Right renal pelvis (tissue), 4 donors: ENCODE data around the gene OTUB1. TPM values are rescaled to one million over a fixed set of nuclear protein-coding genes. Genes with fewer than 3 reads are reported as not detected.

ENCODE experiments used
- DNase-seq, 4 donors: peaks; one replicate each; pipeline ENCODE4 v3.0.0-alpha.2; 2013; ENCODE audit warnings: low read depth in 4 of 4, low spot score in 3 of 4, missing footprints in 1 of 4
- polyA plus RNA-seq, 4 donors: library from polyadenylated mRNA; unstranded; fragments of 120-200 nt; gene quantifications; one replicate each; pipeline ENCODE4 v1.2.1, GENCODE V29; 2013; ENCODE audit not compliant: insufficient read length in 4 of 4

Gene OTUB1
- polyA plus RNA-seq, 4 donors, result 102 to 109 (median 106) TPM

DNA sequence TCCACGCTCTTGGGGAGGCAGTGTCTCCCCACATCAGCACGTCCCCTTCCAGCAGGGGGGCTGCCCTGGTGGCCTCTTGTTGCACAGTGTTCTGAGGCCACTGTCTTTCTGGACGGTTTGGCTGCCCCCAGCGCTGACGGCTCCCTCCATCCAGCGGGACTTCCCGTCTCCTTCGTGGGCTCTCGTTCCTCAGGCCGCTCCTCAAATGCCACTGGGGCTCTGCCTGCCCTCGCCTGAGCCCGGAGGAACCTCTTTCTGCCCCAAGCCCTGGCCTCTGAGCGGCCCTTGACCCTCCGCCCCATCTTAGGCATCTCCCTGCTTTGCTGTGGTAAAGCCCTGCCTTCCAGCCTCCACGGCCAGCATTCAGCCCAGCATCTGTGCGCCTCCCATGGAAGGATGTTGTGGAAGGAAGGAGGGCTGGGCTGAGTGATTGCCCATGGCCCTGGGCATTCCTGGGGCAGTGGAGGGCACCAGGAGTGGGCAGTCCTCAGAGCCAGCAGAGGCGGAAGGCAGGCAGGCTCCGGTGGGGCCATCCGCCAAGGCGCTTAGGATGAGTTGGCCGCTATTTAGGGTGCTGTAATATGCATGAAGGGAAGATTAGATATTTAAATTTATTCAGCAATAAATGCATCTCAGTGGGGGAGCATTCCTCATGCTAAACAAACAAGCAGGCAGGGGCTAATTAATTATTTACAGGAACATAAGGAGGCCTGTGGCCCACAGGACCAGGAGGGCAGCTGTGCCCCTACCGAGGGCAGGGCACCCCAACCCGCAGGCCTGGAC is 17.8 kb downstream of the OTUB1 start:
- no peak for DNase-seq

DNA sequence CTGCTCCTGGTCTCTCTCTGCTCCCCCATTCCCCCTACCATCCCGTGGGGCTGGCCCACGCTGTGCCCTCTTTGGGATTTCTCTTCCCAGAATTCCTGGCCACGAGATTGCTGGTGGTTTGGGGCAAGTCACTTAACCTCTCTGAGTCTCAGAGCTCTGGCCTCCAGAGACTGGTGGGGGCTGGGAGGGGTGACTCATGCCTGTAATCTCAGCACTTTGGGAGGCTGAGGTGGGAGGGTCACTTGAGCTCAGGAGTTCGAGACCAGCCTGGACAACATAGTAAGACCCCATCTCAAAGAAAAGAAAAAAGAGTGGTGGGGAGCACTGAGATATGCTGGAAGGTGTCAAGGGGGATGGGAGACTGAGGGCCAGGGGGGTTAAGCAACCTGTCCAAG is 18.3 kb downstream of the OTUB1 start:
- DNase-seq, result no peak

DNA sequence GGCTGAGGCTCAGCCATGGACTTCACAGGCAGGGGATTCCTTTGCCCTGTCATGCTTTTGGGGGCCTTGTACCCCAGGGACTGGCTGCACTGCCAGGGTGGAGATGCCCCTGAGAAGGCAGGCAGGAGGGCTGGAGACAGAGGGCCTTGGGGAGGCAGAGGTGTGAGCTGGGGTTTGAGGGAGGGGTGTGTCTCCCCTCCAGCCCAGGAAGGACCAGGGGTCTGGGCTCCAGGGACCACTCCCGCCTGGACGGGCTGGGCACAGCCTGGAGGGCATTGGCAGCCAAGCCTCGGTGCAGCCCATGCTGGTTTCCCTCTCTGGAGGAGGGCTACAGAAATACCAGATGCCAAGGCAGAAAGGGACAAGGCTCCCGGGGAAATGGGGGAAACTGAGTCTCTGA is 19.5 kb downstream of the OTUB1 start:
- no peak for DNase-seq

DNA sequence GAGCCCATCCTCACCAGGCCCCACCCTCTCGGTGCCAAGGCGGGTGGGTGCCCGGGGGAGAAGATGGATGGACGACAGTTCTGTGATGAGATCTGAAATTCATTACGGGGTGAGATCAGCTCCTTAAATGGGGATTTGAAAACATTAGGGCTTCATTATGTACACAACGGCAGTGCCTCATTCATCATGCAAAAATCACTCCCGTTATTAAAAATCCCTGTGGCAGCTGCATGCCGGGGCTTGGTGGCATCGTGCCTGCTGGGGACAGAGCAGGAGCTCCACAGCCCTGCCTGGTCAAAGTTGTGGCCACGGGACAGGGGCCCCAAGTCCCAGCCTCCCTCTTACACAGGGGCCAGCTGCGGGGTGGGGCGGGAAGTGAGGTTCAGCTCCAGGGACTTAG is 20.2 kb downstream of the OTUB1 start:
- DNase-seq, result no peak

DNA sequence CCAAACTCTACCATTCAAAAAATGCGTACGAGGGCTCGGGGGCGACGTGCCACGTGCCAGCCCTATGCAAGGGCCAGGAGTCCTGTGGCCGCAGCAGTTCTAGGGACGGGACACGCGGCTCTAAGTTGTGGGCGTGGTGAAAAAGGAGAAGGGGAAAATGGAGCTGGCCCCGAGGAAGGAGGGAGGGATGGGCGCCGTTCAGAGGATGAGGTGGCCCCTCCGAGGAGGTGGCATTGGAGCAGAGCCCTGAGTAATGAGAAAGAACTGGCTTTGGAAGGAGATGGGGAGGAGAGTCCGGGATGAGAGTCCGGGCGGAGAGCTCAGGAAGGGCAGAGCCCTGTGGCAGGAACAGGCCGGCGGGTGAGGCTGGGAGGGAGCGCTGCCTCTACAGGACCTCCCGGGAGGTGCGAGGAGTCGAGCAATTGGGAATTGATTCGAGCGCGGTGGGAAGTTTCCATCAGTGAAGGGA is 21.0 kb downstream of the OTUB1 start:
- no peak for DNase-seq

DNA sequence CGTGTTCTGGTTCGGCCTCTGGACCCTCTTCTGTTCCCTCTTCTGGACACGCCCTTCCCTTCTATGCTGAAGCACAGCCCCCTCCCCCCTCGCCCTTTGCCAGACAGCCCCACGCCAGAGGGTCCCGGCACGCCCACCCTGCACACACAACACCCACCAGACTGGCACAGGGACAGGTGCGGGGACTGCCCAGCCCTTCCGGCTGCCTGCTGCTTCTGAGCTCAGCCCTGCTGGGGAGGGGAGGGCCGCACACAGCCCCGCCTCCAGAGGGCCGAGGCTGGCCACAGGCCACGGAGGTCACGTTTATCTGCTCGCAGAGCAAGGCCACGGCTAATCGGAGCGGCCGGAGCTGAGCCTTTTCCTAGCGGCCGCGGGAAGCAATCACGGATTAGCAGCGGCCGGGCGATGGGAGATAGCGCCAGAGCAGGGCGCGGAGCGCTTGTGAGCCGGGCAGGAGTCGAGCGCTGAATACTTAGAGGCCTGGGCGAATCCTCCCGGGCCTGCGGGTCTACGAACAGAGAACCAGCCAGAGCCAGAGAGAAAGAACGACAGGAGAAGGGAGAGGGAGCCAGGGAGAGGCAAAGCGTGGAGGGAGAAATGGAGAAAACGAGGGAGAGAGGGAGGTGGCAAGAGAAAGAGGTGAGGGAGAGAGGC is 21.5 kb downstream of the OTUB1 start:
- no peak for DNase-seq

DNA sequence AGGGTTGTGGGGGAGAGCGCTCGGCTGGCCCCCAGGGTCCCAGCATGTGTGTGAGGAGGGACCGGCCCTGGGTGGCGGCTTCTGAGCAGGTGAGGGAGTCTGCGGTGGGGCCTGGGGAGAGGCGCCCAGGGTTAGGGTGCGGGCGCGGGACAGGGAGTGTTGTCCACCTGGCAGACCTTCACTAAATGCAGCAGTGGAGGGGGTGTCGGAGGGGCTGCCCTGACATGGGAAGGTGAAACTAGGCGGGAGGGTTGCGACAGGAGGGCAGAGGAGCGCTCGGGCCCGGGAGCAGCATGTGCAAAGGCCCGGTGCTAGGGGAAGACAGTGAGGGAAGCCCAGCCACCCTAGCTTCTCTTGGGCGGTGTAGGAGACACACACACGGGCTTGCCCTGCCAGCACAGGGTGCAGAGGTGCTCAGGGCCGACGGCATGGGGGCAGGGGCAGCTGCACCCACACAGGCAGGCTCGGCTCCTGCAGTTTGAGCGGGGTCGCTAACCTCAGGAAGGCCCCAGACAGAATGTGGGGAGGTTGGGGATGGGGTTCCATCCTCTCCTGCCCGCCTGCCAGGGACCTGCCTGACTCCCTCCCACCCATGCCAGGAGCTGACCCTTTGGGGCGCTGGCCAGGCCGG is 22.2 kb downstream of the OTUB1 start:
- no peak for DNase-seq

DNA sequence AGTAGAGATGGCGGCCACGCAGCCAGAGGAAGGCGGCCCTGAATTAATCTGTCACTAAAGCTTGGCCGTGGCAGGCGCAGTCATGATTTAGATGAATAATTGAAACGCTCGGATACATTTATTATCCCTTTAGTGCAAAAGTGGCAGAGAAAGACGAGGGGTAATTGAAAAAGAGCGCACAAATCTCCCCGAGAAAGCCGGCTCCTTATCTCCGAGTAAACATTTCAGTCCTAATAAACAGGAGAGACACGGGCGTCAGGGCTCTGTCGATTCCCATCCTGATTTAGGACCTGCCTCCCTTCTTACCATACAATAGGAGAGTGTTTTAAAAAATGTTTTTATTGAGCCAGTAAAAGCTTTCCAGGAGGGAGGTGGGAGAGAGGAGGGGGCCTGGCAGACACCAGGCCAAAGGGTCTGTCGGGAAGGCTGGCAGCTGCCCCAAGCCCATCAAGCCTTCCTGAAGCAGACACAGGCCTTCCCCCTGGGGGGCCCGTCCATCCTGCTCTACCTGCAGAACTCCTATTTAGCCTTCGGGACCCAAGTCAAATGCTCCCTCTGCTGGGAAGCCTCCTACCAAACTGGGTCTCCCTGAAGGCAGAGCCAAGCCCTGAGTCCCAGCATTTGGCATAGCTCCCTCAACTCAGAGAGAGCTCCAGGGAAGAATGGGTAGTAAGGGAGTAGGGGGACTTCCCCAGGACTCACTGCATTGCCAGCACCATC is 22.8 kb downstream of the OTUB1 start:
- DNase-seq, result no peak

DNA sequence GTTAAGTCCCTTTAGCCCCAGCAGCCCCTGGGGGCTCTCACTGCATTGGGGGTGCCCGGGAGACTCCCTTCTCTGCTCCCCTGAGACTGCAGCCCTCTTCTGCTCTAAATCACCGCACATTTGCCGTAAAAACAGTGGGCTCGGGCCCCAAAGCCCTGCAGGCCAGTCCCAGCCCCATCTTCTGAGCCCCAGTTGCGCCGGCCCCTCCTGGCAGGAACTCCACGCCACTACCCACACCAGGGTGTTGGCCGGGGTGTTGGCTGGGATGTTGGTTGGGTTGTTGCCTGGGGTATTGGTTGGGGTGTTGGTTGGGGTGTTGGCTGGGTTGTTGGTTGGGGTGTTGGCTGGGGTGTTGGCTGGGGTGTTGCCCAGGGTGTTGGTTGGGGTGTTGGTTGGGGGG is 23.5 kb downstream of the OTUB1 start:
- DNase-seq, result no peak

DNA sequence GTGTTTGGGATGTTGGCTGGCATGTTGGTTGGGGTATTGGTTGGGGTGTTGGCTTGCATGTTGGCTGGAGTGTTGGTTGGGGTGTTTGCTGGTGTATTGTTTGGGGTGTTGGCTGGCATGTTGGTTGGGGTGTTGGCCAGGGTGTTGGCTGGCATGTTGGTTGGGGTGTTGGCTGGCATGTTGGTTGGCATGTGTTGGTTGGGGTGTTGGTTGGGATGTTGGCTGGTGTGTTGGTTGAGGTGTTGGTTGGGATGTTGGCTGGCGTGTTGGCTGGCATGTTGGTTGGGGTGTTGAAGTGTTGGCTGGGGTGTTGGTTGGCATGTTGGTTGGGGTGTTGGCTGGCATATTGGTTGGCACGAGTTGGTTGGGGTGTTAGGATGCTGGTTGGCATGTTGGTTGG is 24.5 kb downstream of the OTUB1 start:
- no peak for DNase-seq

DNA sequence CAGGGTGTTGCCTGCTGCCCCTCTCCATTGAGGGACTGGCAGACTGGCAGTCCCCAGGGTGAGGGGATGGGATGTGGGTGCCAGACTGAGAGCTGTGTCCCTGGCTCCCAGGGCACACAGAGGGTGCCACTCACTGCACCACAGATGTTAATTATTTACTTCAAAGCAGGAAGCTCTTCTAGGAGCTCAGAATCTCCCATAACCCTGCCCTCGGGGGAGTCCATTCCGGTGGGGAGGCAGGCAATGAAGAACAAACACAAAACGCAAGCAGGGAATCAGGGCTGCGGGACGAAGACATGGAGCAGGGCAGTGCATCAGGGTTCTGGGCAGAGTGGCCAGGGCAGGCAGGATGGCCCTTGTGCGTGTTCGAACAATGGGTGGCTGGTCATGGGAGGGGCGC is 25.1 kb downstream of the OTUB1 start:
- DNase-seq, result no peak

DNA sequence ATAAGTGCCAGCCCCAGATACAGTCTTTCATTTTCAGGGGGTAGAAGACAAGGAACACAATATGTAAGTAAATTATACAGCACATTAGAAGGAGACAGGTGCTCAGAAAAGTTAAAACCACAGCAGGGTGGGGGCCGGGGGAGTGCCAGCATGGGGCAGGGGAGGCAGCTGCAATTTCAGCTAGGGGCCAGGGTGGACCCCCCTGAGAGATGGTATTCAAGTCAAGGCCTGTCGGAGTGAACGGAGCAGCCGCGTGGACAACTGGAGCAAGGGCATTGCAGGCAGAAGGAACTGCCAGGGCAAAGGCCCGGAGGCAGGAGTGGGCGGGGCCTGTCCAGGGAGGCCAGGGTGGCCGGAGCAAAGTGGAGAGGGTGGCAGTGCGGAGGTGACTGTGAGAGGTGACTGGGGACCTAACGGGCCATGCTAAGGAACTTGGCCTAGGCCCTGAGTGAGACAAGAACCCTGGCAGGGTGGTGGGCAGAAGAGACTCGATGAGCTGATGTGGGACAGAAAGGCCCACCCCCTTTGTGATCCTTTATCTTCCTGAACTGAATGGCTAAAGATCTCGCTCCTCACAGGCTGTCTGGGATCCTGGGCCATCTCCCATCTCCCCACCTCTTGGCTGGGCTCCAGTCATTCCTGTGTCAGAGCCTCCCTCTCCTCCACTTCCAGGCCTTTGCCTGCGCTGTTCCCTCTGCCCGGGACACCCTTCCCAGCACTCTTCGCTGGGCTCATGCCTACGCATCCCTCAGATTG is 27.1 kb downstream of the OTUB1 start:
- no peak for DNase-seq

DNA sequence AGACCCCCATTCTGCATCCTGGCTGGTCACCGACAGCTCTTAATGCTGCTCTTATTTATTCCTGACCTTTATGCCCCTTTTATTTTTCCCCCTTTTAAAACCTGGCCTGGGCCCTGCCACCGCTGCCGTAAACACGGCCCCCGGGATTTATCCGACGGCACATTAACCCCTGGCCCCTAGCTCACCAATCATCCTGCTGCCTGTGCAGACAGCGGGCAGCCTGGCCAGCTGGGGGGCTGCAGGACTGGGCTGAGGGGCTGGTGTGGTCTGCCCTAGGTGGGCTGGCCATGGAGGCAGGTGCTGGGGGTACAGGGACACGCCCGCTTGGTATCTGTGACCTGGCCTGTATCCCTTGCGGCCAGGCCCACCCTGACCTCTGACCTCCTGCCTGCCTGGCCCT is 28.1 kb downstream of the OTUB1 start:
- no peak for DNase-seq

DNA sequence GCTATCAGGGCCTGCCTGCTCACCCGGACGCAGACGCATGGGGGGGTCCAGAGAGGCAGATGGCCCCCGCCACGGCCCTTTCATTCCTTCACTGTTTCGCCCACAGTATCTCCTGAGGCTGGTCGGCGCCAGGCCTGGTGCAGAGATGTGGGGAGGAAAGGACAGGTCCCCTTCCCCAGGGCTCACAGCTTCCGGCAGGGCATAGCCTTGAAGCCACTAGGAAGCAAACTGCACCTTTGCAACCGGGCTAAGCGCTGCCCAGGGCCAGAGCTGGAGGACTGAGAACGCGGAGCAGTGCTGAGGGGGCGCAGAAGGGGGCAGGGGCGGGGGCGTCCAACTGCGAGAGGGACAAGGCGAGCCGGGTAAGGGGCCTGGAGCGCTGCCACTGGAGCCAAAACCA is 29.3 kb downstream of the OTUB1 start:
- DNase-seq, result no peak

DNA sequence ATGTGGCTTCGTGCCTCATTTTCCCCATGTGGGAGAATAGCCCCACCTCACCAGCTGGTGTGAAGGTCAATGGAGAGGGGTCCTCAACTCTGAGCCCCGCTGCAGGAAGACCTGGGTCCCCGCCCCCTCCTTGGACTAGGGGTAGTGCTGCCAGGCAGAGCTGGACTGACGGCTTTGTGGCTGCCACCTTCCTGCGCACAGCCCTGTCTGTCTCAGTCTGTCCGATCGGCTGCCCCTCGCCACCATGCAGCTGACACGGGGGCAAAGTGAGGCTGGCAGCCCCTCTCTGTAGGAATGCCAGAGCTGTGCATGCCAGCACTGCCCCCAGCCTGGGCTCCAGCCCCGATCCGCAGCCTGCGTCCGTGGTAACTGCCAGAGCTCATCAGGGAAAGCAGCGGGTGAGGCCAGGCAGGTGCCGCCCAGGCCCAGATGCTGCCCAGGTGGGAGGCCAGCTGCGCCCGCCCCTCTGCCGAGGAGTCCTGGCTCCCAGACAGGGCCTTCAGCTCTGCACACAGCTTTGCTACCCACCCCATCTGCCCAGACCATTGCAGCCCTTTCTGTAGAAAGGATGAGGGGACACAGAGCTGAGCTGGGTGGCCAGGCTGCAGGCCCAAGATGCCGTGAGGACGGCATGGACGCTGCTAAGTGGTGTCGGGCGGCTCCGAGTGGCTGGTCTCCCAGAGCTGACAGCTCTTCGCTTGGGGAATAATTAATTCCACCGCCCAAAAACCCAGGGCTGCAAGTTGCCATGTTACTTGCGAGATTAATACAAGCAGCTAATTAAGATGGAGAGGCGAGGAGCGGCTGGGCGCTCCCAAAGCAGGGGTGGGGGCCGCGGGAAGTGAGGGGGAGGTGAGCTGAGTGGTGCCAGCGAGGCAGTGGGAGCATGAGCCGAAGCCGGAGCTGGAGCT is 30.0 kb downstream of the OTUB1 start:
- no peak for DNase-seq

DNA sequence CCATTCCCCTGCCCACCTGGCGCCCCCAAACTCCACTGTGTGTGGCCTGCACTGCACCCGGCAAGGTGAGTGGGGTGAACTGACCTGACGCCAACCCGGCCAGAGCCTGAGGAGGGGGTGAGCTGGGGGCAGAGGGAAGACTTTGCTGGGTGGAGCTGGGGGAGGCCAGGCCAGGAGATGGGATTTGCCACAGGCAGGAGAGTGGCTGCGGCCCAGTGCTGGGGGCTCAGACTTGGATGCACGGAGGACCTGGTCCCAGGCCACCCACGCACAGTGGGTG is 31.6 kb downstream of the OTUB1 start:
- no peak for DNase-seq

DNA sequence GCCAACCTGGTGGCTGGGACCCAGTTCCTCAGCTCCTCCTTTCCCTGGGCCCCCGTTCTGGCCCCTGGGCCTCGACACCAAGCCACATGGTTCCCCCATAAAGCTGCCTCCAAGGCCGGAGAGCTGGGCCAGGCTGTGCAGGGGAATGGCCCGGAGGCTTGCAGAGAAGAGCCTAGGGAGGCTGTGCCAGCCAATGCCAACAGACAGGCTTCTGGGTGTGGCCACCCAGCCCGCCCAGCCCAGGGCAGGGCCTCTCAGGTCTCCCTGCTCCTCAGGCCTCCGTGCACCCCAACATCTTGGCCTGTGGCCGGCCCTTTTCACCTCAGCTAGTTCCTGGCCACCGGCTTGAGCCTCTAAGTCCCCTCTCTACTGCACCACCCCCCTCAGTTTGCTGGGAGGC is 32.1 kb downstream of the OTUB1 start:
- DNase-seq, result no peak

DNA sequence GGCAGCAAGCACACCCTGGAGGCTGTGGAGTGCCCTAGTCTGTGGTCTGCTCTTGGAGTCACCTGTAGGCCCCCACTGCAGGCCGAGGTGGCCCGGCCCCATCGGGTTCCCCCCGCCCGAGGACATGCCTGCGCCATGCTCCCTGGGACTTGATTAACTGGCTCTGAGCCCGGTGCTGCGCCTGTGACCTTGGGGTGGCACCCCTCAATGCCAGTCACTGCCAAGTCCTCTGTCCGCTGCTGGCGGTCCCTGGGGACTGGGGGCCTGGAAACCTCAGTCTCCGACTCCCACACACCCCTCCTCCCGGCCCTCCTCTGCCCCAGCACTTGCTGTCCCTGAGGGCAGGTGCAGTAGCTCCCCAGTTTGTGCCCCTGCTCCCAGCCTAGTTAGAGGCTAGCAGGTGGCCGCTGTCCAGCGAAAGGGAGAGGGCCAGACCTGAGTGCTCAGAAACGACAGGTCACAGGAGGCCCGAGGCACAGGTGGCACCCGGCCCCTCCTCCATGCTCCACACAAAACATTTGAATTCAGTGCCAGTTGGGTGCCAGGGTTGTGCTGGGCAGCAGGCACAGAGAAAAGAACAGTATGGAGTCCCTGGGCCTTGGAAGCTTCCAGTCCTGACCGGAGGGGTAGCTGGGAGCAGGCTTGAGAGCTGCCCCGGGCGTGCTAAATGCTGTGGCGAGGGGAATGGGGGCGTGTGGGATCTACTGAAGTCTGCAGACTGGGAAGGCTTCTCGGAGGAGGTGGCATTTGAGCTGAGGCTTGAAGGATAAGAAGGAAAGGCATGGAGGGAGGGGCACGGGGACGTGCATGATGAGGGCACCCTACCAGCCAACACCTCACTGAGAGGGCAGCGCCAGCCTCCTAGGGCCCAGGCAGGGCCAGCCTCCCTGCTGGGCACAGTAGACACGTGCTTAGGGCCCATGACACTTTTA is 33.1 kb downstream of the OTUB1 start:
- no peak for DNase-seq
